Pericardium fibroblast (primary cell): ENCODE results near the gene TMEM259. TPM values are rescaled to one million over a fixed set of nuclear protein-coding genes. Genes with fewer than 3 reads are reported as not detected.

Experiments
- total RNA-seq: library from RNA; depleted of rRNA; stranded (reverse); fragments of >200 nt; gene quantifications from 2 replicates; pipeline ENCODE4 v1.2.3, GENCODE V29; 2015

TMEM259 gene
- total RNA-seq = 158 and 167 TPM in 2 replicates

GRCh38 chr19:1020868-1021425 lies at the start of gene TMEM259:
Gene TMEM259, minus strand, starts transcription at chr19:1021123. Its CDS starts 127 bp downstream, at chr19:1020996.

GRCh38 chr19:1066748-1067340 lies 45.9 kb upstream of the TMEM259 start, which contains the start of gene ARHGAP45:
Gene ARHGAP45, plus strand, starts transcription at chr19:1067167. Its CDS starts 239 bp downstream, at chr19:1067406.

GRCh38 chr19:1039646-1040475 lies 18.9 kb upstream of the TMEM259 start, which contains the start of gene ABCA7:
Gene ABCA7, plus strand, starts transcription at chr19:1040107. Its CDS starts 1,255 bp downstream, at chr19:1041362.

GRCh38 chr19:1025960-1026782 lies 5.2 kb upstream of the TMEM259 start, which contains the start of gene CNN2:
Gene CNN2, plus strand, starts transcription at chr19:1026608. Its CDS starts 54 bp downstream, at chr19:1026662.

GRCh38 chr19:1000095-1000494 lies 20.8 kb downstream of the TMEM259 start, which contains the start of gene GRIN3B:
Gene GRIN3B, plus strand, starts transcription at chr19:1000419. Its CDS starts 19 bp downstream, at chr19:1000438.

GRCh38 chr19:984165-984967 lies 36.6 kb downstream of the TMEM259 start, which contains the start of gene WDR18:
Gene WDR18, plus strand, starts transcription at chr19:984345. Its CDS starts 9 bp downstream, at chr19:984354.

Other genes with a start within 250 kb of the TMEM259 start
- gene PTBP1, start 223.7 kb downstream of the TMEM259 start, total RNA-seq = 130 and 227 TPM in 2 replicates
- 0.09 and 1.6 TPM in 2 replicates for gene PLPPR3, start 199.2 kb downstream of the TMEM259 start, total RNA-seq
- gene AZU1, start 193.3 kb downstream of the TMEM259 start, total RNA-seq = not detected in 2 replicates
- 2.0 TPM in 1 of 2 replicates, not detected in the other for gene PRTN3, start 180.1 kb downstream of the TMEM259 start, total RNA-seq
- 3.4 and 8.4 TPM in 2 replicates for gene ELANE, start 168.8 kb downstream of the TMEM259 start, total RNA-seq
- gene CFD, start 161.5 kb downstream of the TMEM259 start, total RNA-seq = 190 and 206 TPM in 2 replicates
- 42.2 and 44.2 TPM in 2 replicates for gene MED16, start 127.9 kb downstream of the TMEM259 start, total RNA-seq
- not detected in 2 replicates for gene RNU6-9, start 127.6 kb downstream of the TMEM259 start, total RNA-seq
- gene R3HDM4, start 107.9 kb downstream of the TMEM259 start, total RNA-seq = 41.7 and 52.9 TPM in 2 replicates
- gene KISS1R, start 103.8 kb downstream of the TMEM259 start, total RNA-seq = not detected in 2 replicates
- gene ARID3A, start 95.1 kb downstream of the TMEM259 start, total RNA-seq = 4.1 and 7.2 TPM in 2 replicates
- 41.4 and 55.8 TPM in 2 replicates for gene WDR18, start 36.8 kb downstream of the TMEM259 start, total RNA-seq
- 0.70 and 1.4 TPM in 2 replicates for gene GRIN3B, start 20.7 kb downstream of the TMEM259 start, total RNA-seq
- not detected in 2 replicates for gene RNU6-2, start 399 bp upstream of the TMEM259 start, total RNA-seq
- gene CNN2, start 5.5 kb upstream of the TMEM259 start, total RNA-seq = 279 and 398 TPM in 2 replicates
- 3.1 and 3.3 TPM in 2 replicates for gene ABCA7, start 19.0 kb upstream of the TMEM259 start, total RNA-seq
- 0.26 and 0.47 TPM in 2 replicates for gene ARHGAP45, start 46.0 kb upstream of the TMEM259 start, total RNA-seq
- 132 and 219 TPM in 2 replicates for gene POLR2E, start 74.3 kb upstream of the TMEM259 start, total RNA-seq
- 700 and 909 TPM in 2 replicates for gene GPX4, start 82.9 kb upstream of the TMEM259 start, total RNA-seq
- gene SBNO2, start 153.1 kb upstream of the TMEM259 start, total RNA-seq = 35.7 and 47.0 TPM in 2 replicates
- 51.6 and 71.1 TPM in 2 replicates for gene STK11, start 184.7 kb upstream of the TMEM259 start, total RNA-seq
- 3.3 and 5.3 TPM in 2 replicates for gene CBARP, start 216.9 kb upstream of the TMEM259 start, total RNA-seq
- gene ATP5F1D, start 220.6 kb upstream of the TMEM259 start, total RNA-seq = 86.9 and 99.1 TPM in 2 replicates
- 30.0 and 35.2 TPM in 2 replicates for gene MIDN, start 227.5 kb upstream of the TMEM259 start, total RNA-seq
- gene CIRBP, start 248.2 kb upstream of the TMEM259 start, total RNA-seq = 265 and 266 TPM in 2 replicates